ENCODE data around the gene GJD3. TPM values are rescaled to one million over a fixed set of nuclear protein-coding genes. Genes with fewer than 3 reads are reported as not detected.
A peak's percentile ranks its signal among the peaks of the same experiment; 100 is the strongest.

Gene GJD3
- total and polyA plus RNA-seq, 2 of the 4 experiments (the other 2 are of a cell fraction), result 0.10 TPM; not detected in 1

DNA sequence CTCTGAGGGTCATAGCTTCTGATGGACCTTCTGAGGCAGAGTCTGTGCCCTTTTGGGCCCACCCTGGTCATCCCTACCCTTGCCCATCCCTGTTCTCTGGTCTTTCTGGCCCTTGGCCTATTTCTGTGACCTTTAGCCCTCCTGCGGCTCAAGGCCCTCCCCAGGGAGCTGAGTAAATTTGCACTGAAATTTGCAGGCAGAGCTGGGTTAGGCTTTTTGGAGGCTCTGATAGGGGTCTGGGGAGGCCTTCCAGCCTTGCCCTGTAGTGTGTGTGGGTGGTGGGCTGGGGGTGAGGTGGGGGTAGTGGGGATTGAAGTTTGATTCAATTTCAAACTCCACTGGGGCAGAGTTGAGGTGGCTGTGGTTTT, 37.7 kb downstream of the GJD3 start:
- Histone ChIP-seq H3K18ac (ENCODE audit: low read depth, low read length) (no peak overlapping the region), H3K27me3 (ENCODE audit: control insufficient read depth, insufficient read depth, low read length) (no peaks in the 10 kb centered on the region), H3K14ac (replicated peaks; ENCODE audit: low read depth, low read length) (no peak overlapping the region), H3K4me1 (ENCODE audit: control insufficient read depth, insufficient read depth, low read length) (peaks cover 57% of the 10 kb centered on the region), H2BK5ac (ENCODE audit: low read depth, low read length, poor library complexity, severe bottlenecking) (no peak overlapping the region), H3K4me2 (ENCODE audit: low read depth, low read length) (no peak overlapping the region), H2AFZ (replicated peaks; ENCODE audit: low read length, poor library complexity) (no peak overlapping the region), H2AK9ac (replicated peaks; ENCODE audit: low read depth, low read length, poor library complexity) (peak overlapping the region; percentile 44), H3K36me3 (ENCODE audit: control insufficient read depth, insufficient read depth, low read length) (peaks cover 4% of the 10 kb centered on the region), H3K23ac (ENCODE audit: low read depth, low read length) (no peak overlapping the region), H4K8ac (ENCODE audit: low read depth in 2 of 2, low read length in 2 of 2) (no peak overlapping the region), H2AK5ac (ENCODE audit: low read depth, low read length) (0 out of 2 replicates have a peak overlapping the region, but pooled peaks have one; percentile 43), H3K79me1 (ENCODE audit: low read depth in 1 of 2, low read length in 2 of 2) (peaks cover 20 to 94% of the 10 kb centered on the region in 2 experiments), H3K9me3 (ENCODE audit: control insufficient read depth, insufficient read depth, low read length) (no peaks in the 10 kb centered on the region), H2BK20ac (ENCODE audit: low read depth, low read length) (no peak overlapping the region), H3K4ac (ENCODE audit: low read depth, low read length) (no peak overlapping the region), H3K9ac (ENCODE audit: low read depth, low read length) (no peak overlapping the region), H3K9me1 (ENCODE audit: insufficient read depth, low read length) (peaks cover 37% of the 10 kb centered on the region), H4K5ac (ENCODE audit: low read depth, low read length) (no peak overlapping the region), H2BK15ac (ENCODE audit: low read depth, low read length) (no peak overlapping the region), H3K56ac (ENCODE audit: extremely low read depth, insufficient read depth, low read length) (no peak overlapping the region), H4K91ac (ENCODE audit: insufficient read depth, low read depth, low read length) (no peak overlapping the region), H2BK120ac (ENCODE audit: low read depth, low read length) (no peak overlapping the region), H3K4me3 (ENCODE audit: insufficient read depth, low read depth, low read length) (no peak overlapping the region), H4K20me1 (ENCODE audit: insufficient read depth, low read length) (peaks cover 57% of the 10 kb centered on the region), H3K27ac (ENCODE audit: insufficient read depth, low read length) (no peak overlapping the region)
- dilution Hi-C loops (cut with HindIII; ENCODE audit: low sequenced_read_pairs, unreplicated experiment) (no loop called here), in situ Hi-C loops (cut with MboI; ENCODE audit: low sequenced_read_pairs) (no loop called here), intact Hi-C loops (cut with micrococcal nuclease) (no loop called here)
- ChIA-PET CTCF (no interaction called here), POLR2A (ENCODE audit: unreplicated experiment) (no interaction called here)
- ATAC-seq (ENCODE audit: low read depth) (no peak), DNase-seq (no peak)
- BruUV-seq (replicated peaks), result no TSS peak
- no CpG with 5 or more reads among the region's 1 CpG for WGBS, 2 experiments (ENCODE audit: extremely low coverage in 2 of 2, insufficient read length in 1 of 2)
- TF ChIP-seq BHLHE40 (IDR thresholded peaks at IDR 0.05; ENCODE audit: low read depth, low read length) (no peak), SMC3 (IDR thresholded peaks at IDR 0.05; ENCODE audit: low read depth, low read length) (no peak), MAZ (IDR thresholded peaks at IDR 0.05; ENCODE audit: borderline replicate concordance, low read depth, low read length) (no peak), CEBPB (IDR thresholded peaks at IDR 0.05; ENCODE audit: low read depth, low read length) (no peak)
